IPS DF 6.9 (cell line): Measurements from ENCODE around the gene CCDC110.
A peak's percentile ranks its signal among the peaks of the same experiment; 100 is the strongest.

Experiments
- DNase-seq: peaks from one replicate; pipeline ENCODE4 v3.0.0-alpha.2; 2013; ENCODE audit warnings: low read depth, low spot score
- H3K27ac ChIP-seq: one replicate; pipeline ENCODE4 v1.5.1; 2013; ENCODE audit warnings: low read length, control low read depth
- H3K27me3 ChIP-seq: 2 replicates; pipeline ENCODE4 v1.6.1; 2013; ENCODE audit warnings: mild to moderate bottlenecking, low read length; ENCODE audit not compliant: control insufficient read depth, insufficient read depth
- H3K36me3 ChIP-seq: 2 replicates; pipeline ENCODE4 v1.6.1; 2013; ENCODE audit warnings: low read length; ENCODE audit not compliant: control insufficient read depth, insufficient read depth
- H3K4me1 ChIP-seq: 2 replicates; pipeline ENCODE4 v1.6.1; 2013; ENCODE audit warnings: low read length; ENCODE audit not compliant: control insufficient read depth, insufficient read depth
- H3K4me3 ChIP-seq: 2 replicates; pipeline ENCODE4 v1.5.1; 2013; ENCODE audit warnings: mild to moderate bottlenecking, low read length
- H3K9me3 ChIP-seq: 2 replicates; pipeline ENCODE4 v1.6.1; 2013; ENCODE audit warnings: low read length, inconsistent platforms; ENCODE audit not compliant: control insufficient read depth, insufficient read depth
- WGBS: extraction: QIAGEN DNeasy Blood & Tissue Kit; methylation state at CpG from one replicate; pipeline ENCODE4 v1.1.7; 2013; ENCODE audit warnings: mixed read lengths, missing lambda C conversion rate; ENCODE audit not compliant: insufficient read length, insufficient coverage; 5-methylcytosine and 5-hydroxymethylcytosine counted together

The CCDC110 gene

DNA sequence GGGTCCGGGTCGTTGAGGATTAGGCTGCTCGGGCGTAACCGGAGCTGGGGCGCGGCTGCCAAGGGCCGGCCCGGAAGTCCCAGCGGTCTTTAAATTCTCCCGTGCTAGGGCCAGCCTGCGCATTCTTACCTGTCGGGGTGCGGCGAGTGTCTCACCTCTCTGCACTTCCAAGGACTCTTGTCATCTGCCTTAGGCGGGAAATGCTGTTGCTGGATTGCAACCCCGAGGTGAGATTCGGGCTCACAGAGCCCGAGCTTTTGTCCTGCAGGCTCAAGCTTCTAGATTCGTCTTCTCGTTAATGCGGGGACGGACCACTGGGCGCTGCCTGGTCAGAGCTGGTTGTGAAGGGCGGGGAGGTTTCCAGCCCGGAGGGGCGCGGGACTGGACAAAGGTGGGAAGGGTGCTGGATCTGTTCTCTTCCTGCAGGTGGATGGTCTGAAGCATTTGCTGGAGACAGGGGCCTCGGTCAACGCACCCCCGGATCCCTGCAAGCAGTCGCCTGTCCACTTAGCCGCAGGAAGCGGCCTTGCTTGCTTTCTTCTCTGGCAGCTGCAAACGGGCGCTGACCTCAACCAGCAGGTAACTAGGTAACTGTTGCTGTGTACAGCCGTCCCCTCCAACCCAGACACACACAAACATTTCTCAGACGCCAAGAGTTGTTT is 74.7 kb downstream of the CCDC110 start, which contains the start of gene ANKRD37:
ANKRD37 (plus strand) TSS at position 118 of the 662 bp plus-strand sequence; CDS start at position 201, 83 bp downstream.
- H3K36me3 ChIP-seq: no peaks in the 10 kb centered on the region
- no peaks in the 10 kb centered on the region for H3K4me1 ChIP-seq
- WGBS: no CpG with 5 or more reads among the region's 38 CpGs
- H3K27ac ChIP-seq: no peak within 1 kb of the TSS
- no peaks in the 10 kb centered on the region for H3K27me3 ChIP-seq
- peak within 1 kb of the TSS; percentile 29; the same call in 1 of the 2 replicates for H3K4me3 ChIP-seq
- H3K9me3 ChIP-seq: no peaks in the 10 kb centered on the region
- DNase-seq: no peak

GRCh38 chr4:185395956-185396723 is 75.4 kb downstream of the CCDC110 start:
- Histone ChIP-seq H3K27ac (no peak overlapping the region), H3K4me1 (no peaks in the 10 kb centered on the region), H3K4me3 (peak overlapping the region; percentile 29; the same call in 1 of the 2 replicates), H3K27me3 (no peaks in the 10 kb centered on the region), H3K36me3 (no peaks in the 10 kb centered on the region), H3K9me3 (no peaks in the 10 kb centered on the region)
- peak; percentile 85 for DNase-seq
- no CpG with 5 or more reads among the region's 98 CpGs for WGBS

- Histone ChIP-seq H3K27ac (no peak within 1 kb of the TSS), H3K4me1 (no peaks in the 10 kb centered on the region), H3K9me3 (no peaks in the 10 kb centered on the region), H3K36me3 (no peaks in the 10 kb centered on the region), H3K4me3 (peak within 1 kb of the TSS; percentile 29; the same call in 1 of the 2 replicates), H3K27me3 (no peaks in the 10 kb centered on the region)
- WGBS: no CpG with 5 or more reads among the region's 12 CpGs
- DNase-seq: no peak
Observed at GRCh38 chr4:185395238-185395955, 76.1 kb downstream of the CCDC110 start, which contains the start of gene LRP2BP. LRP2BP (minus strand) TSS chr4:185395924; CDS start chr4:185378186, 17,738 bp downstream.
